COLO829 (cell line): ENCODE measurements around the gene FGF11.
"Not testable (repeated sequence)": the region's sequence is repeated elsewhere in the genome, so short reads cannot be mapped to it uniquely, and the experiment has no call there.

Experiments
- DNase-seq: peaks from one replicate; pipeline ENCODE4 v3.0.0; 2012; ENCODE audit warnings: low spot score

Gene FGF11

GRCh38 chr17:7462474-7463371 is 23.4 kb downstream of the FGF11 start:
- DNase-seq, result no peak

- no peak for DNase-seq
These were observed 24.1 kb downstream of the FGF11 start for GRCh38 chr17:7463372-7463846.

- no peak for DNase-seq
These were observed 24.8 kb downstream of the FGF11 start for GRCh38 chr17:7464081-7464480.

GRCh38 chr17:7465597-7466275 is 26.4 kb downstream of the FGF11 start:
- no peak for DNase-seq

GRCh38 chr17:7466318-7466638 is 27.0 kb downstream of the FGF11 start:
- no peak for DNase-seq

GRCh38 chr17:7466639-7467341 is 27.5 kb downstream of the FGF11 start:
- no peak for DNase-seq

- DNase-seq, result no peak
These were observed 28.2 kb downstream of the FGF11 start for GRCh38 chr17:7467498-7467897.

- DNase-seq, result no peak
These were observed 29.0 kb downstream of the FGF11 start for GRCh38 chr17:7468290-7468689.

GRCh38 chr17:7468804-7469389 is 29.6 kb downstream of the FGF11 start:
- no peak for DNase-seq

GRCh38 chr17:7469843-7470242 is 30.5 kb downstream of the FGF11 start:
- not testable (repeated sequence) for DNase-seq

- DNase-seq, result not testable (repeated sequence)
These were observed 31.2 kb downstream of the FGF11 start for GRCh38 chr17:7470457-7470973.

- DNase-seq, result no peak
These were observed 32.4 kb downstream of the FGF11 start for GRCh38 chr17:7471729-7472128.

- not testable (repeated sequence) for DNase-seq
These were observed 35.5 kb downstream of the FGF11 start for GRCh38 chr17:7474767-7475166.

- no peak for DNase-seq
These were observed 36.6 kb downstream of the FGF11 start for GRCh38 chr17:7475764-7476422.

GRCh38 chr17:7476494-7476893 is 37.2 kb downstream of the FGF11 start:
- DNase-seq, result no peak

- no peak for DNase-seq
These were observed 37.6 kb downstream of the FGF11 start for GRCh38 chr17:7476951-7477350.

GRCh38 chr17:7477392-7478275 is 38.3 kb downstream of the FGF11 start:
- no peak for DNase-seq

- DNase-seq, result no peak
These were observed 39.2 kb downstream of the FGF11 start for GRCh38 chr17:7478276-7479212.
